Activated T-helper 1 cell treated with anti-CD3 and anti-CD28 coated beads, Interleukin-2, amount 50 U/mL, for 16 hours (primary cell): ENCODE results near the gene SLC6A15.

Experiments
- DNase-seq, 2 donors: peaks; one replicate each; pipeline ENCODE4 v3.0.0-alpha.2; 2020; ENCODE audit warnings: low read depth in 1 of 2, low spot score in 1 of 2

SLC6A15 gene

GRCh38 chr12:84912198-84913128, at the start of gene SLC6A15:
Gene SLC6A15, minus strand, starts transcription at chr12:84912799. Its CDS starts 20,679 bp downstream, at chr12:84892120.
- DNase-seq = no peak

GRCh38 chr12:84960918-84961317, 48.3 kb upstream of the SLC6A15 start:
- DNase-seq = no peak

DNA sequence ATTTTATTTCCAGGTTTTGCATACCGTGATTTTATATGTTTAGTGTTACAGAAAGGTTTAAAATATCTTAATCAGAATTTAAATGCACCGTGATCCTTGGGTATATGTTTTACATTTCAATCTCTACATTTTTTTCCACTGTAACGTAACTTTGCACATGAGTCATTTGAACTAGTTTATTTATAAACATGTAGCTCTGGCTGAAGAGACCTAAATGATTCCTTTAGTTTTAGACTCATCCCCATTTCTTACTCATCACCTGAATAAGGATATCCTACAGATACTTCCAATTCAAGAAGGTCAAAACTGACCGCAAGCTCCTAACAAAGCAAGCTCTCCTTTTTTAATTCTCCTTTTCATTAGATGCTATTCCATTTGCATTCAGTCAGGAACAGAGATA, 42.7 kb upstream of the SLC6A15 start:
- DNase-seq = no peak

DNA sequence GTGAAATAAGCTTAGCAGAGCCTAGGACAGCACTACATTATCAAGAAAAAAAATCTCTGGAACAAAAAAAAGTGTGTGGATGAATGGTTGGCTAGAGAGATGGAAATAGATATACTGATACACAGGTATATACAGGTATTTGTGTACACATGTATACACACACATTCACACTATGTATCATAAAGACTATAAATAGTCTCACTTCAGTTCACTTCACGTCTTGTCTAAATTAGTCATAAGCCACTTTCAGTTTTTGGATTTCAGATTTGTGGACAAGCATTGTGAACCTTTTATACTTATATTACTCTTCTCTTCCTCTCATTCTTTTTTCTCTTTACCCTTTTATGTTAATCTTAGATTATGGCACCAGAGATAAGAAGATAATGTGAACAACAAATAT, 41.8 kb upstream of the SLC6A15 start:
- no peak for DNase-seq

DNA sequence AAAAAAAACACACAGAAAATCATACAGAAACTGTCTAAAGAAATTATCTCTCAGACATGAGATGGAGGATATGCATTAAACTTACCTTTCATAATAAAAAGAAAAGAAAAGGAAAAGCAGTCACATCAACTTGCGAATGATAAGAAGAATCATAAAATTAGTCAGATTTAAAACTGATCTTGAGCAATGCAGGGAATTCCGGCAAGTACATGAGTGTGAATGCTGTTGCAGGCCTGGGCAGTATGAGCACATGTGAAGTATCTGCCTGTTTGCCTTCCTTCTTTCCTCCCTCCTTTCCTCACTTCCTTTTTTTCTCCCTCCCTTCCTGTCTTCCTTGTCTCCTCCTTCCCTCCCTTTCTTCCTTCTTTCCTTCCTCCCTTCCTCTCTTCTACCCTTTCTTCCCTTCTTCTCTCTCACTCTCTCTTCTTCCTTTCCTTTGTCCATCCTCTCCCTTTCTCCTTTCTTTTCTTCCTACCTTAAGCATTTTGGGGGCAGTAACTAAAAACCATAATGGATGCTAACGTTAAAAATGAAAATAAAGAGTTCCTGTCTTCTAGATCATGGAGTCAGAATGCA, 38.5 kb upstream of the SLC6A15 start:
- no peak for DNase-seq

DNA sequence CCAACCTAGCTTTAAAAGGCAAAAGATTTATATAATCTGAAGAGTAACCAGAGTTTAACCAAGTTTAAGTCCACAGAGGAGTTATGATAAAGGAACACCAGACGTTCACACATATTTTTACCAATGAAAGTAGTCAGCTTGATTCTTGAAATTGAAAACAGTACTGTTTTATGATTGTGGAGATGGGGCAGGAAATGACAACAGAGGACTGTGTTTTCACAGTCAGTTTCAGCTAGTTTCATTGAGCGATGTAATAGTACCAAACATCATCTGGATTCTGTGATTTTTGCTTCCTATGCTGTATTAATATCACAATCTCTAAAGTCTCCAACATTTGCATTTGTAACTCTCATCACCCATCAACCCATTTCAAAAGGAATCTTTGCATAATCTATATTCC, 34.2 kb upstream of the SLC6A15 start:
- no peak for DNase-seq

- DNase-seq = no peak
Measured at GRCh38 chr12:84937415-84937814, 24.8 kb upstream of the SLC6A15 start.

GRCh38 chr12:84929501-84929900, 16.9 kb upstream of the SLC6A15 start:
- no peak for DNase-seq

GRCh38 chr12:84924981-84925380, 12.4 kb upstream of the SLC6A15 start:
- DNase-seq = no peak

DNA sequence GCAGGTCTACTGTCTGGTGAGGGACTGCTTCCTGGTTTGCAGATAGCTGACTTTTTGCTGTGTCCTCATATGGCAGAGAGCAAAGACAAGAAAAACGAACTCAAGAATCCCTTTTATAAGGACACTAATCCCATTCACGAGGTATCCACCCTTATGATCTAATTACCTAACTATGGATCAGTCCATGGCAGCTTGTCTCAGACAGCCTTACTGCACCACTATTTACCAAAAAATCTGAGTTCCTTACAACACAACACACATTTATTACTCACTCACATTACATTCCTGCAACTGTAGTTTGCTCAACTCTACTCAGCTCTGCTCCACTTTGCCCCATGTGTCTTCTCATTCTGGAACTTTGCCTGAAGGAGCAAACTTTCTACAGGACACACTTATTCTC, 10.1 kb upstream of the SLC6A15 start:
- DNase-seq = no peak

GRCh38 chr12:84920331-84920730, 7.7 kb upstream of the SLC6A15 start:
- no peak for DNase-seq

DNA sequence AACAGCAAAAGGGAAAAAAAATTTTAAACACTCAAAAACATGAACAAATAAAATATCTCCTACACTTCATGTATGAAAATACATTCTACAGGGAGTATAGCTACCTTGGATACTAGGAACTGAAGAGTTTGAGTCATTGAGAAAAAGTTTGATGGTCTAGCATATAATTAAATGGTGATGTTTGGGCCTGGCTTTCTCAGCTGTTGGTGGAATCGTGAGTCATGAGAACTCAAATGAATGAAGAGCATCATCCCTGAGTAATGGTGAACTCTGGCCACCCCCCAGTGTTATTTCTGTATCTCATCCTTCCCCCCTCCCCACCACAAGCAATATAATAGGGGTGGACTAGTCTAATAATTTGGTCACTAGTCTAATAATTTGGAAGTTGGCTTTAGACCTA, 6.7 kb upstream of the SLC6A15 start:
- no peak for DNase-seq

- DNase-seq = no peak
Measured at GRCh38 chr12:84913129-84913515, 523 bp upstream of the SLC6A15 start.

GRCh38 chr12:84911271-84912197, 1.1 kb downstream of the SLC6A15 start:
- no peak for DNase-seq

DNA sequence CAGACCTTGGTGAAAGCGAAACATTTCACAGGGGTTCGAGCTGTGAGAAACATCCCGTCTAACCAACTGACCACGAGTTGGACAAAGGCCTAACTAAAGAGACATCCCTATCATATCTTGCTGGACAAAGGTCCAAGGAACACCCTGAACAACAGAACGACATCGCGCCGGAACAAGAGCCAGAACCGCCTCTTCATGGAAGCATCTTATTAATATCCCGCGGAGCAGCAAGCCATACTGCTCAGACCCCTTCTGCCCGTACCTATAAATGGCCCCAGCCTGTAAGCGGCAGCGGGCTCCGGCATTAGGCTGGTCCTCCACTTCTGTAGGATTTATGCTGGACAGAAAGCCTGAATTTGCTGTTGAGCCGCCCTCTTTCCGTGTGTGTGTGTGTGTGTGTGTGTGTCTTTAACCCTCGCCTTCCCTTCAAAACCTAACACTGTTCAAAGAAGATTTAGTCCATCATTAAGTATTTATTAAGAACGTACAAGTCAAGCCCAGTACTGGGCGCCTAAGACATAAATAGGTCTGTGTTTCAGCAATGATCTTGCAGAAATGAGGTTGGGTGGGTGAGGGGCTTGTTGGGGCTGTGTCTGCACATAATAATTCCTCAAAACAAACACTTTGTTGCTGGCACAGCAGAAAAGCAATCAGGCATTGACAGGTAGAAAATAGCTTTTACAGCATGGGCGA, 1.9 kb downstream of the SLC6A15 start:
- no peak for DNase-seq

DNA sequence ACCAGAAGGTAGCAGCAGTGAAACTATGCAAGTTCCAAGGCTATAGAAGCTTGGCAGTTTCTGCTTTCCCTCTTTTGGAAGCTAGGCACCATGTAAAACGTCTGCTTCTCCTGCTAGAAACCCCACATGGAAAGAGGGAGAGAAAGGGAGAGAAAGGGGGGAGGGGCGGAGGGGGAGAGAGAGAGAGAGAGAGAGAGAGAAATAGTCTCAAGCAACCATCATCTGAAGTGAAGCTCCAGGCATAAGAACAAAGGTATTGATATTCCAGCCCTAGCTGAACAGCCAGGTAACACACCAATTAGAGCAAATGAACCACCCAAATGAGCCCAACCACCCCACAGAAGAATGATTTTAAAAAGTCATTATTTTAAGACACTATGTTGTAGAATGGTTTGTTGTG, 8.5 kb downstream of the SLC6A15 start:
- no peak for DNase-seq

GRCh38 chr12:84891106-84891838, 21.3 kb downstream of the SLC6A15 start:
- DNase-seq = no peak

GRCh38 chr12:84889818-84890217, 22.8 kb downstream of the SLC6A15 start:
- DNase-seq = no peak

DNA sequence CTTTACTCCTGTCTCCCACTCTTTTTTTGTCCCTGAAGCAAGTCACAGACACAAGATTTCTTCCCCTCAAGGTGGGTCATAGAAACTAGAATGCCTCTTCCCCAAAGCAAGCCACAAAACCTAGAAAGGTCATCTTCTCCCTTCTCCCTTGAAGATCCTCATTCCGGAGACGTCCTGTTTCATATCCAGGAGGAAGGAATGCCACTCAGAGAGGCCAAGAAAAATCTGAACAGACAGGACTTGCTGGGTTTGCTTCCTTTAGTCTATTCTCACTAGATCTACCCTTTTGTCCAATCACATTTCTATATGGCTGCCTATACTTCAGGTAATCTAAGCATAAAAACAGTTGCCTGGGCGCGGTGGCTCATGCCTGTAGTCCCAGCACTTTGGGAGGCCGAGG, 23.7 kb downstream of the SLC6A15 start:
- no peak for DNase-seq

DNA sequence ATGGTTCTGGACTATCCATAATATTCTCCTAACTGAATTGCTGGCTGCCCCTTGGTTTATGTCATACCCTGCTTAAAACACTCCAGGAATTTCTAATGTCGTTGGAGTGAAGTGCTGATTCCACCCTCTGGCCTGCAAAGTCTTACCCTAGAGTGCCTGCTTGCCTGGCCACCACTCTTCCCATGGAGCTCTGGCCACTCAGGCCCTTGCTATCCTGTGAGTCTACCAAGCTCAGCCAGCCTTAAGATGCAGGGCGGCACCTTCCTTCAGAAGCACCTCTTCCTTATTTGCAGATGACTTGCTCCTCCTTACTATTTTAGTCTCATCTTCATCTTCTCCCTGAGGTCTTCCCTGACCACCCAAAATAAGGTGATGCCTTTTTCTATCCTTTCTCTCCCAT, 35.3 kb downstream of the SLC6A15 start:
- no peak for DNase-seq
